Measurements from ENCODE around the gene DAPK1.

DNA sequence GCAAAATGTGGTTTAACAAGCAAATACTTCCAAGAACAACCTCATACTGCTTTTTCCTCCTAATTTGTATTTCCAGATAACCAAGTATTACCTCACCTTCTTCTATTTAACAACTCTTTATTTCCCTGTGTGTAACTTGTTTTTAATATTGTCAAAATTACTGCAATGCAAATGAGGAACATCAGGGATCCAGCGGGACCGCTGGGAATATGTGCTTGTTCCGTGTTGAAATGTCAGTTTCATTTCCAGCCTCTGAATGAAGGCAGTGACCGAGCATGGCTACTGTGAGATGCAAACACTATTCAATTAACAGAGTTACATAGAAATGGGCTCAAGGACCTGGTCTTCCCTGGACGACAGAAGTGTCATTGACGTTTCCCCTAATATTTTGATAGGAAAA lies 117.5 kb downstream of the DAPK1 start:
- TF ChIP-seq, protein P1, sequence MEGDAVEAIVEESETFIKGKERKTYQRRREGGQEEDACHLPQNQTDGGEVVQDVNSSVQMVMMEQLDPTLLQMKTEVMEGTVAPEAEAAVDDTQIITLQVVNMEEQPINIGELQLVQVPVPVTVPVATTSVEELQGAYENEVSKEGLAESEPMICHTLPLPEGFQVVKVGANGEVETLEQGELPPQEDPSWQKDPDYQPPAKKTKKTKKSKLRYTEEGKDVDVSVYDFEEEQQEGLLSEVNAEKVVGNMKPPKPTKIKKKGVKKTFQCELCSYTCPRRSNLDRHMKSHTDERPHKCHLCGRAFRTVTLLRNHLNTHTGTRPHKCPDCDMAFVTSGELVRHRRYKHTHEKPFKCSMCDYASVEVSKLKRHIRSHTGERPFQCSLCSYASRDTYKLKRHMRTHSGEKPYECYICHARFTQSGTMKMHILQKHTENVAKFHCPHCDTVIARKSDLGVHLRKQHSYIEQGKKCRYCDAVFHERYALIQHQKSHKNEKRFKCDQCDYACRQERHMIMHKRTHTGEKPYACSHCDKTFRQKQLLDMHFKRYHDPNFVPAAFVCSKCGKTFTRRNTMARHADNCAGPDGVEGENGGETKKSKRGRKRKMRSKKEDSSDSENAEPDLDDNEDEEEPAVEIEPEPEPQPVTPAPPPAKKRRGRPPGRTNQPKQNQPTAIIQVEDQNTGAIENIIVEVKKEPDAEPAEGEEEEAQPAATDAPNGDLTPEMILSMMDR (IDR thresholded peaks at IDR 0.05; ENCODE audit: low read length) = no peak
- no peak for TF ChIP-seq EZH2 (IDR thresholded peaks at IDR 0.05; ENCODE audit: borderline replicate concordance, low read length)

Measured in OCI-LY1 (cell line).